HG02852 (cell line): Measurements from ENCODE around the gene TBC1D32.
"Not testable (repeated sequence)": the region's sequence is repeated elsewhere in the genome, so short reads cannot be mapped to it uniquely, and the experiment has no call there.

Source experiments
- ATAC-seq: cut with Tn5 transposase; IDR thresholded peaks from one replicate; pipeline ENCODE4 v1.9.1; 2021; ENCODE audit warnings: mild to moderate bottlenecking, moderate library complexity; ENCODE audit not compliant: unreplicated experiment

Gene TBC1D32

DNA sequence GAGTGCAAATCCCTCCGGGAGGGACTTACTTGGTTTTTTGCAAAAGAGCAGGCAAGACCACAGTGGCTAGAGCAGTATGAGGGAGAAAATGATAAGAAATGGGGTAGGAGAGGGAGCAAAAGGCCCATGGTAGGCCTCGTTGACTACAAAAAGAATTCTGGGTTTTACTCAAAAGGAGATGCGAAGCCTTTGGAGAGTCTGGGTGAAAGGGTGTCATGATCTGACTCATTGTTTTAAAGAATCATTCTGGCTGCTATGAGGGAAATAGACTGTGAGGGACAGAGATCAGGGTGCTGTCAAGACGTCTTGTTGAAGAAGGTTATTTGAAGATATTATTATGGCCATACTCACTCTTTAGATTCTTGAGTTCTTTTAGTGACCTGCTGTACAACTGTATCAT, 13.0 kb downstream of the TBC1D32 start:
- ATAC-seq, result peak; percentile 54

DNA sequence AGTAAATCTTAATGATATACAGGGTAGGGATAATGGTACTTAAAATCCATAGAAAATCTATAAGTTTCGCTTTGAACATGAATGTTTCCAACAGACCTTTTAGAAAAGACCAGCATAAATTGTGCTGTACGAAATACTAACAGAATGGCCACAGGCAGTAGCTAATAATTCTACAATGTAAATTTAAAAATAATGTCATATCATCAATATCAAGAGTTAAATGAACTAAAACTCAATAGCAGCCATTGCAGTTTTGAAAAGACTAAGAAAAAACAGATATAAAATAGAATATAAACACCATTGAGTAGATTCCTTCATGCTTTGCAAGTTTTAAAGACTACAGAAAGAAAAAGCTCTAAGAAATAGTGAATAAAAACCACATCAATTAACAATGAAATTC, 14.7 kb downstream of the TBC1D32 start:
- ATAC-seq, result no peak

DNA sequence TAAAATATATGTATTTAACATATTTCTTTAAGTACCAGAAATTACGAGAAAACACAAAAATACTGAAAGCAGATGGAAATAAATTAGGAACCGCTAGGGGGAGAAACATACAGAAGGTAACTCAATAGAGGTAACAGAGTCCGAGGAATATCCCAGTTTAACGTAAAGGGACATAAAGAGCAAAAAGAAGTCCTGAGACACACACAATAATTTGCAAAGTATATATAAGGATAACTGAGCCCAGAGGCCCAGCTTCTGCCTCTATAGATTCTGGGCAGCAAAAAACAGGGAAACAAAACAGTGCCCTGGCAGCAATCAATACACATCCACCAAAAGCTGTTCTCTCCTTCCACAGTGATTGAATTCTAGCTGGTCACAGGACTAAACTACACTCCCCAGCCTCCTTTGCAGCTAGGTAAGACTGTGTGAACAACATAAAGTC, 15.1 kb downstream of the TBC1D32 start:
- no peak for ATAC-seq

DNA sequence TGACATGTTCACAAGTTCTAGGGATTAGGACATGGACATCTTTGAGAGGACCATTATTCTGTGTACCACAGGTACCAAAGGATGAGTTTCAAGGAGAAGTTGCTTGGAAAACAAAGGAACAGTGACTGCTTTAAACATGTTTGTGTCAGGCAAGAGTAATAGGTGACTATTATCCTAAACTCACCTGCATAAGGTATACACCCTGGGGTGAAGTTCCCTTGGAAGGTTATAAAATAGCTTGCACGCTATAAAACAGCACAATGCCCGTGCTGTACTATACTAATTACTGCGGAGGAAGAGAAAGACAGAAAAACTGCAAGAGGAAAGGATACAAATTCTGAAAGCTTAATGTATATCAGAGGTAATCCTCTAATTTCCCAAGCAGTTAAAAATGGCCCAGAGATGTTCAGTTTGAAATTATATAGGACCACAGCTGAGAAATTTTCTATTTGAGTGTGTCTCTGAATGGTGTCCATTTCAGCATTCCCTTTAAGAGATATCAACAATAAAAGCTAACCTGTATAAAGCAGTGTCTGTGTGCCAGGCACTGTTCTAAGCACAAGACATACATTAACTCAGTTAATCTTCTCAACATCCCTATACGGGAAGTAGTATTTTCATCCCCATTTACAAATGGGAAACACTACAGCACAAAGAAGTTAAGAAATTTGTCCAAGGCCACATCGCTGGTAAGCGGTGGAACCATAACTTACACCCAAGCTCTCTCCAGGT, 19.7 kb downstream of the TBC1D32 start:
- ATAC-seq, result no peak

DNA sequence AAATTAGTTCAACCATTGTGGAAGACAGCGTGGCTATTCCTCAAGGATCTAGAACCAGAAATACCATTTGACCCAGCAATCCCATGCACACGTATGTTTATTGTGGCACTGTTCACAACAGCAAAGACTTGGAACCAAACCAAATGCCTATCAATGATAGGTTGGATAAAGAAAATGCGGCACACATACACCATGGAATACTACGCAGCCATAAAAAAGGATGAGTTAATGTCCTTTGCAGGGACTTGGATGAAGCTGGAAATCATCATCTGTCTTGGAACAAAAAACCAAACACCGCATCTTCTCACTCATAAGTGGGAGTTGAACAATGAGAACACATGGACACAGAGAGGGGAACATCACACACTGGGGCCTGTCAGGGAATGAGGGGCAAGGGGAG, 22.5 kb downstream of the TBC1D32 start:
- not testable (repeated sequence) for ATAC-seq

DNA sequence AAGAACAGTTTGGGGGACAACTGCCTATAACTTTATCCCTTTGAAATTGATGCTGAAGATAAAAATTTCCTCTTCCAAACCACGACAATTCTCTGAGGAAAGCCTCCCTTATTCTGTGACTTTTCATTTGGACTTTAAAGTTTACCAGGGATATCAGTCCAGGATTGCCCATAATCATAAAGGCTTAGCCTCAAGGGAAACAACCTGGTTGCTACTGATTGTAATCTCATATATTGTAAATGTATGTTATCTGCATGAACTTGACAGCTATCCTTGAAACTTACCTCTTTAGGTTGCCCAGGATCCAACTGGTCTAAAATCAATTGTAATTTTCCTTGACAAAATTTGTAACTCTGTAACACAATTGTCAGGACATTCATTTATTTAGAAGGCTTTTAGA, 23.8 kb downstream of the TBC1D32 start:
- ATAC-seq, result no peak

DNA sequence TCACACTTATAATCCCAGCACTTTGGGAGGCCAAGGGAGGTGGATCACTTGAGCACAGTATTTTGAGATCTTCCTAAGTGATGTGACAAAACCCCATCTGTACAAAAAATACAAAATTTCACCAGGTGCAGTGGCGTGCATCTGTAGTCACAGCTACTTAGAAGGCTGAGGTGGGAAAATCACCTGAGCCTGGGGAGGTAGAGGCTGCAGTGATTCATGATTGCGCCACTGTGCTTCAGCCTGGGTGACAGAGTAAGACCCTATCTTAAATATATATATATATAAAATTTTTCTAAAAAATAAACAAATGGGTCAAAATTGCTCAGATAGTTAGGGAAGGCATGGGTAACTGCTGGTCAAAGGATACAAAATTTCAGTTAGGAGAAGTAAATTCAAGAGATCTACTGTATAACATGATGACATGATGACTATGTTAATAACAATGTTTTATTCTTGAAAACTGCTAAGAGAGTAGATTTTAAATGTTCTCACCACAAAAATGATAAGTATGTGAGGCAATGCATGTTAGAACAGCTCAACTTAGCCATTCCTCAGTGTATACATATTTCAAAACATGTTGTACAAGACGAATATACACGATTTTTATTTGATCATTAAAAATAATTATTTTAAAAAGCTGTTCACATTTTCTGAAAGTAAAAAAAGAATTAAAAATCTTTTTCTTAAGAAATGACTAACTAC, 24.4 kb downstream of the TBC1D32 start:
- no peak for ATAC-seq

DNA sequence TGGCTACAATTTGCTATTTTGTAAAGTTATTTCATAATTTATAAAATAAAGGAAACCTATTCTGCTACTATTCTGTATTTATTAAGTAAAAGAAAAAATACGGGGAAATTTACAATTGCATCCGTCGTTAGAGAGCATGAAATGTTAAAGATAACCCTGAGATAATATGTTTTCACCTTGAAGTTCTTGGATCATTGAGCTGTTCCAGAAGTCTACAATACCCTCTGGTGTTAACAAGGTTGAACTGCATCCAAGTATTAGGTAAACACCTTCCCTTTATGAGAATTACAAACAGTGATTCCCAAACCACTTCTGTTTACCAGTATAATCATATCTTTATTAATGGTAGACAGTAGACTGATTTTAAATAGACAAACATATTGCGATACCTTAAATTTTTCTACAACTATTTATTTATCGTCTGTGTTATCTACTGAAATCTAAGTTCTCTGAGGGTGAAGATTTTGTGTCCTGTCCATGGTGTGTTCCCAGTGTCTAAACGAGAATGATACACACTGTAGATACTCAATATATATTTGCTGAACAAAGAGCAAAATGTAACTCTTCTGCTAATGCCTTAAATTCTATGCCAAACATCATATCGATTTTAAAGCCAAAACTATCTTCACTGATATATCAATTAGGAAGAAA, 28.2 kb downstream of the TBC1D32 start:
- ATAC-seq, result peak; percentile 83

DNA sequence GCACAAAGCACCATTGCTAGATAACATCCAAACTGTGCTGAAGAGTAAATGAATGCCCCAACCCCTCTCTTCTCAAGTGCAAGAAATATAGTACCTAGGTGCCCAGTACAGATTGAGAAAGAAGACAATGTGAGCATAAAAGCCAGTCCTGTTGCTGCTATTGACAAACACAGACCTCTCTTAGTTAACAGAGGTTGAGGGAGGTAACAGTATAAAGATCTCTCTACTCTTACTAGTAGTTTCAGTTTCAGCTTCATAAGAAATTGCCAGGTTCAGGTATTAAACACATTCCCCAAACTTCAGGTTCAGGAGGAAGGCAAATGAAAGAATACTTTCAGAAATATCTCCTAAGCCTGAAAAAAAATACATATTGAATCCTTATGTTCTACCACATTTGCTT, 31.4 kb downstream of the TBC1D32 start:
- peak; percentile 69 for ATAC-seq

DNA sequence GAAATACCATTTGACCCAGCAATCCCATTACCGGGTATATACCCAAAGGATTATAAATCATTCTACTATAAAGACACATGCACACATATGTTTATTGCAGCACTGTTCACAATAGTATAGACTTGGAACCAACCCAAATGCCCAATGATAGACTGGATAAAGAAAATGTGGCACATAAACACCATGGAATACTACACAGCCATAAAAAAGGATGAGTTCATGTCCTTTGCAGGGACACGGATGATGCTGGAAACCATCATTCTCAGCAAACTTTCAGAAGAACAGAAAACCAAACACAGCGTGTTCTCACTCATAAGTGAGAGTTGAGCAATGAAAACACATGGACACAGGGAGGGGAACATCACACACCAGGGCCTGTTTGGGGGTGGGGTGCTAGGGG, 33.1 kb downstream of the TBC1D32 start:
- not testable (repeated sequence) for ATAC-seq

DNA sequence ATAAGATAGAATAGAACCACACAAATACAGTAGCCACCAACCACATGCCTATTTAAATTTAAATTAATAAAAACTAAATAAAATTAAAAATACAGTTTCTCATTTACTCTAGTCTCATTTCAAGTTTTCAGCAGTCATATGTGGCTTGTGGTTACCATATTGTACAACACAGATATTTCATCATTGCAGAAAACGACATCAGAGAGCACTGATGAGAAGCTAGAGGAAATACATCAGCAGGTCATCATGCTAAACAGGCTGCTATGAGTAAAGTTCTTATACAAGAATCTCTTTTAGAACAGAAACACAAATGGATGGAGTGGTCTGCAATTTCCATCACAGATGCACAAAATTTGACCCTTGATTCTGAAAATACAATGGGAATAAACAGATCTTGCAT, 36.6 kb downstream of the TBC1D32 start:
- ATAC-seq, result no peak

DNA sequence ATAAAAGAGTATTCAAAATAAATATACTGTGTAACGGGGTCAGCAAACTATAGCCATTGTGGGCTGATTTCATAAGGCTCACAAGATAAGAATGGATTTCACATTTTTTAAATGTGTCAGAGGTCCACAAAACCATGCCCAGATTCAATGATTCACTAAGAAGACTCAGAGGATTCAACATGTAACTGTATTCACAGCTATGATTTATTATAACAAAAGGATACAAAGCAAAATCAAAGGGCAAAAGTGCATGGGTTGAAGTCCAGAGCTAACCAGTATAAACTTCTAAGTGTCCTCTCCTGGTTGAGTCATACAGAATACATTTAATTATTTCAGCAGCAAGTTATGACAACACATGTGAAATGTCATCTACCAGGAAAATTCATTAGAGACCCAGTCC, 49.2 kb downstream of the TBC1D32 start:
- ATAC-seq, result no peak

DNA sequence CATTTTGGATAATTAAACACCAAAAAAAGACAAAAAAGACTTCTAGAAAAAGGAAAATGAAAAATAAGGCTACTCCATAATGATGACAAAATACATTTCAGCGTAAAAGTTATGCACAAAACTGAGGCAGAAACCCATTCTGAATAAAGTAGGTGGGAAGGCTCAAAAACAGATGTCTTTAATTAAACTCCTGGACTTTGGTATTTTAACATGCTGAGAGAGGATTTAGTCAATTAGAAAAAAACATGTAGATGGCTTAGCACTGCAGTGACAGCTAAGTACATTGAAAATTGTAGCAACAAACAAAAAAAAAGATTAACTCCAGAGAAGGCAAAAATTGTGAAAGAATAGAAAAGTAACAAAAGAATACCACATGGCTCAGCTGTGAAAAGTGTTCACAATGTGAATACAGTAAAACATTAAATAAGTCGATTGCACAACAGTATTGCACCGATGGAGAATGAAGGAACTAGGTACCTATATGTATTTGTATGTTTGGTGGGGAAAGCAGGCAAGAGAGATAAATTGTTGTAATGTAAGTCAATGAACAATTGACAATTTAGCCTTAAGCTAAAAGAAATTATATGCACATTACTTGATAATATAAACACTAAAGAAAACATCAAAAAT, 59.5 kb downstream of the TBC1D32 start:
- ATAC-seq, result no peak

DNA sequence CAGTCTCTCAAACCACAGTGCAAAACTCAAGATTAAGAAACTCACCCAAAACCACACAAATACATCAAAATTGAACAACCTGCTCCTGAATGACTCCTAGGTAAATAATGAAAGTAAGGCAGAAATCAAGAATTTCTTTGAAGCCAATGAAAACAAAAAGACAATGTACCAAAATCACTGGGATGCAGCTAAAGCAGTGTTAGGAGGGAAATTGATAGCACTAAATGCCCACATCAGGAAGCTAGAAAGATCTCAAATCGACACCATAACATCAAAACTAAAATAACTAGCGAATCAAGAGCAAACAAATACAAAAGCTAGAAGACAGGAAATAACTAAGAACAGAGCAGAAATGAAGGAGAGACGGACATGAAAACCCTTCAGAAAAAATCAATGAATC, 70.5 kb downstream of the TBC1D32 start:
- ATAC-seq, result no peak

DNA sequence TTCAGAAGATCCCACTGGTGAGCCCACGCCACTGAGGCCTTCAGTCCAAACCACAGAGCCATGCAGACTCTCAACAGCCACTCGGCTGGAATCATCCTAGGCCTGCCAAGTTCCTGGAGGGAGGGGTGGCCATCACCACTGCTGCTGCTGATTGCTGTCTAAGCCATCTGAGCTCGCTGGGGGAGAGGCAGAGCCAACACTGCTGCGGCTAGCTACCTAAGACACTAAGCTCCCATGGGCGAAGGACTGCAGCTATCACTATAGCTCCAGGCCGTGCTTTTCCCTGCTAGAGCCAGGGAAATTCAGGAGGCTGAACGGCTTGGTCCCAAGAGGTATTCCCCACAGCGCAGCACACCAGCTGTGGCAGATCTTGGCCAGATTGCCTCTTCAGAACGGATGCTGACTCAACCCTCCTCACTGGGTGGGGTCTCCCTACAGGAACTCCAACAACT, 73.6 kb downstream of the TBC1D32 start:
- no peak for ATAC-seq

DNA sequence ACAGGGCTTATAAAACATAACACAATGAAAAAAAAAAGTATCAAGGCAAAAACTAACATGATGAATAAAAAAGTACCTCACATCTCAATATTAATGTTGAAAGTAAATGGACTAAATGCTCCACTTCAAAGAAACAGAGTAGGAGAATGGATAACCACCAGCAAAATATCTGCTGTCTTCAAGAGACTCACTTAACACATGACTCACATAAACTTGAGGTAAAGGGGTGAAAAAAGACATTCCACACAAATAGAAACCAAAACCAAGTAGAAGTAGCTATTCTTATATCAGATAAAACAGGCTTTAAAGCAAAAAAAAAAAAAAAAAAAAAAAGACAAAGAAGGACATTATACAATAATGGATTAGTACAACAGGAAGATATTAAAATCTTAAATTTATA, 86.9 kb downstream of the TBC1D32 start:
- ATAC-seq, result peak; percentile 59

DNA sequence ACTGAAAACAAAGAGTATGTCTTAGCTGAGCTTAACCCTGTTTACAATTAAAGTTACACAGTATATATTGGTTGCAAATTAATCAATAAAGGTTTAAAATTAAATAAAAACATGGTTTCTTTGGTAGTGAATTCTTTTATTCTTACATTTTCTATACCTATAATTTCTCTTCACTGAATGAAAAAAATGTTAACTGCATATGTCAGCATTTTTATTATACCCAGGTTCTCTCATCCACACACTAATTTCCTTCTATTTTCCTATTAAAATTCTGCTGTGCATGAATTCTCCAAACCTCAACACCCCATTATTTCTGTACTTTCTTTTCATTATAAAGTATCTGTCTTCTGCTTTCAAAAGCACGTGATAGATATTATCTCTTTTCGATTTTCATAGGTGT, 91.9 kb downstream of the TBC1D32 start:
- no peak for ATAC-seq

DNA sequence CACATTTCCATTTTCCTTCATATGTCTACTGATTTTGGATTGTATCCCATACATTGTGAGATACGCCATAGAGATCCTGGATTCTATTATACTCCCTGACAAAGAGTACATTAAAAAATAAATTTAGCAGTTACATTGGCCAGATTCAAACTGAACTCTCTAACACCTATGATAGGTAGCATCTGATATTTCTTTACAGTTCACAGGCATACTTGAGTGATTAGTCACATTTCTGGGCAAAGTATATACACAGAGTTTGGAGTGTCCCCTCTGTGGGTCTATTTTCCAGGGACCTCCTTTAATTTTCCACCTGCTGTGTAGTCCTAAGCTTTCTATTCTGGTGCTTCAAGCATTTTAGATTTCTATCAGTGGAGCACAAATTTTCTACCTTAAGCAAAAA, 96.4 kb downstream of the TBC1D32 start:
- ATAC-seq, result no peak

DNA sequence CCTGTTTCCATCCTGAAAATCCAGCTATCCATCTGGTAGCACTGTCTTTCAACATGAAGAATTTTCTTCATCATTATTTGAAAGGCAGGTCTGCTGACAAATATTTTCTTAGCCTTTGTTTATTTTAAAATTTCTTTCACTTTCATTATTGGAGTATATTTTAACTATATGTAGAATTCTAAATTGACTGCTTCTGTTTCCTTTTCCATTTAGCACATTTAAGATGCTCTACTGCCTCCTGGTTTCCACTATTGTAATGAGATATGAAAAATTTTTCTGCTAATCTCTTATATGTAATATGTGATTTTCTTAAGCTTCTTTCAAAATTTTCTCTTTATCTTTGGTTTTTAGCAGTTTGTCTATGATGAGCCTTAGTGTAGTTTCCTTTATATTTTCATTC, 97.3 kb downstream of the TBC1D32 start:
- ATAC-seq, result no peak

DNA sequence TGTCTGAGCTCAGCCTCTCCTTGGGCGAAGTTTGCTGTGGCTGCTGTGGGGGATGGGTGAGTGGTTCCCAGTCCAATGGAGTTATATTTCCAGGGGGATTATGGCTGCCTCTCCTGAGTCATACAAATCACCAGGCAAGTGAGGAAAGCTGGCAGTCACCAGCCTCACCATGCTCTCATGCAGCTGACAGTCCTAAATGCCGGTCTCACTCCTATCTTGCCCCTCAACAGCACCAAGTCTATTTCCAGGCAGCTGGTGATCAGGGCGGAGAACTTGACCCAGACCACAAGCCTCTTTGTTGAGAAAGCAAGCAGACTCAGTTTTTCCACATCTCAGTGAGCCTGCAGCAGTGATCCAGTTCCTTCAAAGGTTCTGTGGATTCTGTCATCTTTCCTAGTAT, 98.9 kb downstream of the TBC1D32 start:
- ATAC-seq, result no peak

DNA sequence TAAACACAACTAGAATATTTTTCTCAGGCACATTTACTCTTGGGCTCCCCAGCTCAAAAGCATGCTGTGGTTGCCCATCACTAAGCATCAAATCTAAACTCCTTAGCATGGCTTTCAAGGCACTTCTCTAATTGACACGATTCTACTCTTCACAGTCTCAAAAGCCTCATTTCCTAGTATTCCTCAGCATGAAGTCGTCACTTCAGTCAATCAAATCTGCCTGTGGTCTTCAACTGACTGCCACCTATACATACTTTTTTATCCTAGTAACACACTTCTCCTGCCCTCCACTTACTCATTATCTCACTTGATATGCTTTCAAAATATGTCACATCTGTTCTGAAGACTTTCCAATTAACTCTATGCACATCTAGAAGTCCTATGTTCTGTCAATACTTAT, 110.3 kb downstream of the TBC1D32 start:
- no peak for ATAC-seq

DNA sequence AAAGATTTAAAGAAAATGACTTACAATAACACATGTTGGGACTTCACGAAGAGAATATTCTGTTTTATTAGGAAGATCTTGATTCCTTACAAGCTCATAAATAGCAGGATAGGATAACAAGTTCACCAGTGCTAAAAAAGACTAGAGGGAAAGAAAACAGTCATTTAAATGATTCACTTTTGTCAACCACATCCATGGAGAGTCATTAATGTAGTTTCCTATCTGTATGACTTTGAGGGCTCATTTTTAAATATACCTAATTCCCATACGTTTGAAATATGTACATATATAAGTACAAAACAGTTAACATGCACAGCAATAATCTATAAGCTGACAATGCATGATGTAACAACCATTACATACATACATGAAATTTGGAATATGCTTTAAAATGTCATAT, 111.1 kb downstream of the TBC1D32 start:
- no peak for ATAC-seq
